GM18498 (cell line): ENCODE data around the gene CACNA1H.

Experiments used
- ATAC-seq: cut with Tn5 transposase; IDR thresholded peaks from one replicate; pipeline ENCODE4 v1.9.1; 2021; ENCODE audit warnings: mild to moderate bottlenecking, moderate library complexity; ENCODE audit not compliant: unreplicated experiment

The CACNA1H gene

GRCh38 chr16:1152651-1153259, at the start of gene CACNA1H:
CACNA1H (plus strand) TSS chr16:1153106; CDS start chr16:1153738, 632 bp downstream.
- no peak for ATAC-seq

- no peak for ATAC-seq
These were observed 49.3 kb upstream of the CACNA1H start for GRCh38 chr16:1103636-1103980.

- ATAC-seq: no peak
These were observed 46.9 kb upstream of the CACNA1H start for GRCh38 chr16:1105888-1106620.

- no peak for ATAC-seq
These were observed 46.2 kb upstream of the CACNA1H start for GRCh38 chr16:1106659-1107058.

- ATAC-seq: no peak
These were observed 45.8 kb upstream of the CACNA1H start for GRCh38 chr16:1107141-1107540.

- no peak for ATAC-seq
These were observed 45.2 kb upstream of the CACNA1H start for GRCh38 chr16:1107731-1108130.

- ATAC-seq: no peak
These were observed 44.3 kb upstream of the CACNA1H start for GRCh38 chr16:1108299-1109252.

GRCh38 chr16:1109648-1110047, 43.3 kb upstream of the CACNA1H start:
- no peak for ATAC-seq

GRCh38 chr16:1112506-1113184, 40.3 kb upstream of the CACNA1H start:
- no peak for ATAC-seq

GRCh38 chr16:1113489-1113888, 39.4 kb upstream of the CACNA1H start:
- no peak for ATAC-seq

- no peak for ATAC-seq
These were observed 38.9 kb upstream of the CACNA1H start for GRCh38 chr16:1113889-1114526.

- ATAC-seq: no peak
These were observed 36.2 kb upstream of the CACNA1H start for GRCh38 chr16:1116693-1117077.

GRCh38 chr16:1117176-1117900, 35.6 kb upstream of the CACNA1H start:
- no peak for ATAC-seq

GRCh38 chr16:1117926-1118325, 35.0 kb upstream of the CACNA1H start:
- no peak for ATAC-seq

- no peak for ATAC-seq
These were observed 33.8 kb upstream of the CACNA1H start for GRCh38 chr16:1119129-1119528.

- ATAC-seq: no peak
These were observed 32.9 kb upstream of the CACNA1H start for GRCh38 chr16:1119766-1120576.

GRCh38 chr16:1120577-1120941, 32.3 kb upstream of the CACNA1H start:
- no peak for ATAC-seq

GRCh38 chr16:1121009-1121408, 31.9 kb upstream of the CACNA1H start:
- no peak for ATAC-seq
